ENCODE measurements around the gene PLCL2. TPM values are rescaled to one million over a fixed set of nuclear protein-coding genes. Genes with fewer than 3 reads are reported as not detected.

The PLCL2 gene
- total RNA-seq, 1 experiment from 2014 or later: 32.1 TPM

DNA sequence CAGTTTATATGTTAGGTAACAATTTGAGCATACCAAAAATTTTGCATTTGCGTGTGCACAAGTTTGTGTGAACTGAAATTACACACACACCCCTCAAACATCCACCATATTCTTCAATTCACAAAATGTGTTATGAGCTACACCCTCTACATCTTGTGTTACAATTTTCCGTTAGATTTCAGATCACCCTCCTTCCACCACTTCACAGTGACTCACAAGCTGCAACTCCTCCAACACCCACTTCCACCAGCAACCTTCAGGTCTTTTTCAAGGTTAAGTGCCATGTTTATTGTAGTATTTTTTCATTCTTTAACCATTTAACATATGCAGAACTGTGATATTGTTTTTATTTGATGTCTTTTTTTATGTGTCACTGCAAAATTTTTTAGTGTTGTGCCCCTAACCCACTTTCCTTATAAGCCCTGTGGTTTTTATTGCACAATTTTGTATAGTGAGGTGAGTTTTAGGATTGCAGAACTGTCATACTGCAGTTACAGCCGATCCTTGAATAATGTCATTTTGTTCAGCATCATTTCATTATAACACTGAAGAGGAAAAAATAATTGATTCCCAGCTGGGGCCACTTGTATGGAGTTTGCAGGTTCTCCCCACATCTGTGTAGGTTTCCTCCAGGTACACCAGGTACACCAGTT is 148.9 kb downstream of the PLCL2 start:
- Histone ChIP-seq H4K5ac (ENCODE audit: insufficient read length, low read depth, low read length) (no peak overlapping the region), H3K14ac (ENCODE audit: insufficient read depth, low read length) (no peak overlapping the region), H3K9me3 (ENCODE audit: control insufficient read depth, low read depth, low read length) (no peaks in the 10 kb centered on the region), H3K27ac (ENCODE audit: insufficient read length, low read depth, low read length) (no peak overlapping the region), H2BK5ac (ENCODE audit: insufficient read length, low read length) (no peak overlapping the region), H3K23ac (ENCODE audit: insufficient read length, low read depth, low read length) (no peak overlapping the region), H2AFZ (ENCODE audit: low read length) (no peak overlapping the region), H3K18ac (ENCODE audit: insufficient read length, low read depth, low read length) (no peak overlapping the region), H3K9ac (ENCODE audit: extremely low read depth, insufficient read length, low read length) (no peak overlapping the region), H4K20me1 (ENCODE audit: control insufficient read depth, insufficient read depth, insufficient read length) (no peaks in the 10 kb centered on the region), H3K27me3 (ENCODE audit: insufficient read depth, low read length) (no peaks in the 10 kb centered on the region), H4K91ac (ENCODE audit: insufficient read length, low read depth, low read length) (no peak overlapping the region), H3K56ac (ENCODE audit: insufficient read length, low read depth, low read length) (no peak overlapping the region), H3K79me1 (ENCODE audit: insufficient read depth, low read depth, low read length, poor library complexity, severe bottlenecking) (no peaks in the 10 kb centered on the region), H3K23me2 (ENCODE audit: insufficient read length, low read depth, low read length, poor library complexity, severe bottlenecking) (no peaks in the 10 kb centered on the region), H3K79me2 (ENCODE audit: insufficient read depth, low read length) (no peaks in the 10 kb centered on the region), H2BK15ac (ENCODE audit: low read depth, low read length) (no peak overlapping the region), H3T11ph (ENCODE audit: low read length) (no peak overlapping the region), H4K8ac (replicated peaks; ENCODE audit: insufficient read length, low read depth, low read length) (no peak overlapping the region), H3K4me2 (ENCODE audit: insufficient read depth, insufficient read length, low read length) (no peak overlapping the region), H2BK120ac (ENCODE audit: low read depth, low read length, poor library complexity, severe bottlenecking) (no peak overlapping the region), H2BK12ac (ENCODE audit: insufficient read length, low read depth, low read length) (no peak overlapping the region), H2AK5ac (ENCODE audit: insufficient read length, low read length) (no peak overlapping the region), H3K4ac (ENCODE audit: low read depth, low read length) (no peak overlapping the region), H3K4me1 (ENCODE audit: insufficient read depth, low read length) (no peaks in the 10 kb centered on the region; the same call in 1 of the 2 replicates), H2BK20ac (ENCODE audit: low read depth, low read length, poor library complexity, severe bottlenecking) (no peak overlapping the region)
- Mint-ChIP-seq H3K4me1 (peaks cover 23% of the 10 kb centered on the region in 2 experiments), H3K4me3 (no peak overlapping the region), H3K27ac (peak overlapping the region in 1 of 3 experiments; percentile 32; a peak in 1 of 7 replicates), H3K9me3 (no peaks in the 10 kb centered on the region; a peak in 1 of 5 replicates), H3K36me3 (ENCODE audit: insufficient read depth in 1 of 3, low read depth in 3 of 3) (peaks cover 0 to 8% (median 8%) of the 10 kb centered on the region in 3 experiments; a peak in 3 of 7 replicates), H3K27me3 (ENCODE audit: low read depth) (no peaks in the 10 kb centered on the region)
- WGBS (ENCODE audit: extremely low coverage, insufficient read length, low lambda C conversion rate): no CpG with 5 or more reads among the region's 3 CpGs
- no peak for DNase-seq
- TF ChIP-seq, protein P1, sequence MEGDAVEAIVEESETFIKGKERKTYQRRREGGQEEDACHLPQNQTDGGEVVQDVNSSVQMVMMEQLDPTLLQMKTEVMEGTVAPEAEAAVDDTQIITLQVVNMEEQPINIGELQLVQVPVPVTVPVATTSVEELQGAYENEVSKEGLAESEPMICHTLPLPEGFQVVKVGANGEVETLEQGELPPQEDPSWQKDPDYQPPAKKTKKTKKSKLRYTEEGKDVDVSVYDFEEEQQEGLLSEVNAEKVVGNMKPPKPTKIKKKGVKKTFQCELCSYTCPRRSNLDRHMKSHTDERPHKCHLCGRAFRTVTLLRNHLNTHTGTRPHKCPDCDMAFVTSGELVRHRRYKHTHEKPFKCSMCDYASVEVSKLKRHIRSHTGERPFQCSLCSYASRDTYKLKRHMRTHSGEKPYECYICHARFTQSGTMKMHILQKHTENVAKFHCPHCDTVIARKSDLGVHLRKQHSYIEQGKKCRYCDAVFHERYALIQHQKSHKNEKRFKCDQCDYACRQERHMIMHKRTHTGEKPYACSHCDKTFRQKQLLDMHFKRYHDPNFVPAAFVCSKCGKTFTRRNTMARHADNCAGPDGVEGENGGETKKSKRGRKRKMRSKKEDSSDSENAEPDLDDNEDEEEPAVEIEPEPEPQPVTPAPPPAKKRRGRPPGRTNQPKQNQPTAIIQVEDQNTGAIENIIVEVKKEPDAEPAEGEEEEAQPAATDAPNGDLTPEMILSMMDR (conservative IDR thresholded peaks at IDR 0.05): no peak
